ENCODE measurements around the gene CDC20B. TPM values are rescaled to one million over a fixed set of nuclear protein-coding genes. Genes with fewer than 3 reads are reported as not detected.

Gene CDC20B
- polyA plus RNA-seq, 1 of the 3 experiments (the other 2 are of a cell fraction) = 0.03 TPM

DNA sequence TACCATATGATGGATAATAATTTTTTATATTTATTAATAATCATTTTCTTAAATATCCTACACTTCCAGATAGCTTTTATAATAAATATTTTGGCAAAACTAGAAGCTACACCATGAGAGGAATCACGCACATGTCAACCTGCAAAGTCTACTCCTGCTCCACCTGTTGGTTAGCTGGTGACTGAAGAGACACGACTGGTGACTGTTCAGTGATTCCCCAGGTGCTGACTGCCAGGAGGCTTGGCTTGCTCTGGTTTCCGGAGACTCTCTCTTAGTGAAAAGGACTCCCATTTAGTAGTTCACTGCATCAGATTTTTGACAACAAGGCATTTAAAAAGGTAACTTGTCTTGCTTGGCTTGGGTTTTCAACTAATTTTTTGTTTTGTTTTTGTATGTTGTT is 49.6 kb downstream of the CDC20B start:
- Histone ChIP-seq H3K27ac (ENCODE audit: low read depth in 2 of 2, low read length in 1 of 2) (no peak overlapping the region), H3K79me2 (ENCODE audit: insufficient read depth) (no peaks in the 10 kb centered on the region), H3K9ac (no peak overlapping the region), H2AFZ (ENCODE audit: low read depth) (no peak overlapping the region), H3K27me3 (ENCODE audit: insufficient read depth) (peaks cover 8% of the 10 kb centered on the region; the same call in 1 of the 2 replicates), H3K9me2 (peaks cover 3% of the 10 kb centered on the region; the same call in 1 of the 2 replicates), H3K4me1 (ENCODE audit: control insufficient read depth in 1 of 2, insufficient read depth in 2 of 2, low read depth in 1 of 2, low read length in 1 of 2) (no peaks in the 10 kb centered on the region; a peak in 1 of 4 replicates), H4K20me1 (ENCODE audit: insufficient read depth) (no peaks in the 10 kb centered on the region), H3K4me3 (ENCODE audit: low read depth in 2 of 2, low read length in 1 of 2) (no peak overlapping the region), H3K9me3 (no peaks in the 10 kb centered on the region), H3K4me2 (no peak overlapping the region), H3F3A (replicated peaks; ENCODE audit: insufficient read depth) (no peaks in the 10 kb centered on the region), H3K36me3 (replicated peaks in 1 of 2; ENCODE audit: control insufficient read depth in 1 of 2, insufficient read depth in 2 of 2, low read length in 1 of 2) (no peaks in the 10 kb centered on the region)
- CTCF ChIA-PET = no interaction called here
- TF ChIP-seq, protein P1, sequence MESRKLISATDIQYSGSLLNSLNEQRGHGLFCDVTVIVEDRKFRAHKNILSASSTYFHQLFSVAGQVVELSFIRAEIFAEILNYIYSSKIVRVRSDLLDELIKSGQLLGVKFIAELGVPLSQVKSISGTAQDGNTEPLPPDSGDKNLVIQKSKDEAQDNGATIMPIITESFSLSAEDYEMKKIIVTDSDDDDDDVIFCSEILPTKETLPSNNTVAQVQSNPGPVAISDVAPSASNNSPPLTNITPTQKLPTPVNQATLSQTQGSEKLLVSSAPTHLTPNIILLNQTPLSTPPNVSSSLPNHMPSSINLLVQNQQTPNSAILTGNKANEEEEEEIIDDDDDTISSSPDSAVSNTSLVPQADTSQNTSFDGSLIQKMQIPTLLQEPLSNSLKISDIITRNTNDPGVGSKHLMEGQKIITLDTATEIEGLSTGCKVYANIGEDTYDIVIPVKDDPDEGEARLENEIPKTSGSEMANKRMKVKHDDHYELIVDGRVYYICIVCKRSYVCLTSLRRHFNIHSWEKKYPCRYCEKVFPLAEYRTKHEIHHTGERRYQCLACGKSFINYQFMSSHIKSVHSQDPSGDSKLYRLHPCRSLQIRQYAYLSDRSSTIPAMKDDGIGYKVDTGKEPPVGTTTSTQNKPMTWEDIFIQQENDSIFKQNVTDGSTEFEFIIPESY (IDR thresholded peaks at IDR 0.05; ENCODE audit: borderline replicate concordance, low read depth) = no peak
- TF ChIP-seq, protein P2, sequence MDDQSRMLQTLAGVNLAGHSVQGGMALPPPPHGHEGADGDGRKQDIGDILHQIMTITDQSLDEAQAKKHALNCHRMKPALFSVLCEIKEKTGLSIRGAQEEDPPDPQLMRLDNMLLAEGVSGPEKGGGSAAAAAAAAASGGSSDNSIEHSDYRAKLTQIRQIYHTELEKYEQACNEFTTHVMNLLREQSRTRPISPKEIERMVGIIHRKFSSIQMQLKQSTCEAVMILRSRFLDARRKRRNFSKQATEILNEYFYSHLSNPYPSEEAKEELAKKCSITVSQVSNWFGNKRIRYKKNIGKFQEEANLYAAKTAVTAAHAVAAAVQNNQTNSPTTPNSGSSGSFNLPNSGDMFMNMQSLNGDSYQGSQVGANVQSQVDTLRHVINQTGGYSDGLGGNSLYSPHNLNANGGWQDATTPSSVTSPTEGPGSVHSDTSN (IDR thresholded peaks at IDR 0.05) = no peak
- TF ChIP-seq SIN3A (IDR thresholded peaks at IDR 0.05; ENCODE audit: borderline replicate concordance, low read depth, low read length) (no peak), YY1 (IDR thresholded peaks at IDR 0.05; ENCODE audit: low read depth) (no peak), EP300 (IDR thresholded peaks at IDR 0.05; ENCODE audit: borderline replicate concordance in 1 of 2, low read depth in 1 of 2, low read length in 1 of 2) (no peak), ELF1 (IDR thresholded peaks at IDR 0.05) (no peak), RXRA (IDR thresholded peaks at IDR 0.05; ENCODE audit: borderline replicate concordance, low read depth) (no peak), MEF2A (IDR thresholded peaks at IDR 0.05; ENCODE audit: borderline replicate concordance, low read depth) (no peak), NFIC (IDR thresholded peaks at IDR 0.05; ENCODE audit: borderline replicate concordance) (no peak), POLR2AphosphoS5 (IDR thresholded peaks at IDR 0.05; ENCODE audit: low read depth, low read length) (no peak), FOSL2 (IDR thresholded peaks at IDR 0.05; ENCODE audit: borderline replicate concordance, low read depth) (no peak), RCOR1 (IDR thresholded peaks at IDR 0.05; ENCODE audit: low read length) (no peak), TCF12 (IDR thresholded peaks at IDR 0.05) (no peak), EZH2phosphoT487 (IDR thresholded peaks at IDR 0.05; ENCODE audit: borderline replicate concordance, low read depth) (no peak), CHD2 (IDR thresholded peaks at IDR 0.05; ENCODE audit: low read length, partially characterized antibody) (no peak), FOXJ3 (CRISPR knock-in tag; IDR thresholded peaks at IDR 0.05) (no peak)
- TF ChIP-seq, protein P3, sequence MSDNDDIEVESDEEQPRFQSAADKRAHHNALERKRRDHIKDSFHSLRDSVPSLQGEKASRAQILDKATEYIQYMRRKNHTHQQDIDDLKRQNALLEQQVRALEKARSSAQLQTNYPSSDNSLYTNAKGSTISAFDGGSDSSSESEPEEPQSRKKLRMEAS (IDR thresholded peaks at IDR 0.05; ENCODE audit: low read depth) = no peak
- TF ChIP-seq, protein P4, sequence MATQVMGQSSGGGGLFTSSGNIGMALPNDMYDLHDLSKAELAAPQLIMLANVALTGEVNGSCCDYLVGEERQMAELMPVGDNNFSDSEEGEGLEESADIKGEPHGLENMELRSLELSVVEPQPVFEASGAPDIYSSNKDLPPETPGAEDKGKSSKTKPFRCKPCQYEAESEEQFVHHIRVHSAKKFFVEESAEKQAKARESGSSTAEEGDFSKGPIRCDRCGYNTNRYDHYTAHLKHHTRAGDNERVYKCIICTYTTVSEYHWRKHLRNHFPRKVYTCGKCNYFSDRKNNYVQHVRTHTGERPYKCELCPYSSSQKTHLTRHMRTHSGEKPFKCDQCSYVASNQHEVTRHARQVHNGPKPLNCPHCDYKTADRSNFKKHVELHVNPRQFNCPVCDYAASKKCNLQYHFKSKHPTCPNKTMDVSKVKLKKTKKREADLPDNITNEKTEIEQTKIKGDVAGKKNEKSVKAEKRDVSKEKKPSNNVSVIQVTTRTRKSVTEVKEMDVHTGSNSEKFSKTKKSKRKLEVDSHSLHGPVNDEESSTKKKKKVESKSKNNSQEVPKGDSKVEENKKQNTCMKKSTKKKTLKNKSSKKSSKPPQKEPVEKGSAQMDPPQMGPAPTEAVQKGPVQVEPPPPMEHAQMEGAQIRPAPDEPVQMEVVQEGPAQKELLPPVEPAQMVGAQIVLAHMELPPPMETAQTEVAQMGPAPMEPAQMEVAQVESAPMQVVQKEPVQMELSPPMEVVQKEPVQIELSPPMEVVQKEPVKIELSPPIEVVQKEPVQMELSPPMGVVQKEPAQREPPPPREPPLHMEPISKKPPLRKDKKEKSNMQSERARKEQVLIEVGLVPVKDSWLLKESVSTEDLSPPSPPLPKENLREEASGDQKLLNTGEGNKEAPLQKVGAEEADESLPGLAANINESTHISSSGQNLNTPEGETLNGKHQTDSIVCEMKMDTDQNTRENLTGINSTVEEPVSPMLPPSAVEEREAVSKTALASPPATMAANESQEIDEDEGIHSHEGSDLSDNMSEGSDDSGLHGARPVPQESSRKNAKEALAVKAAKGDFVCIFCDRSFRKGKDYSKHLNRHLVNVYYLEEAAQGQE (IDR thresholded peaks at IDR 0.05; ENCODE audit: low read depth, low read length) = no peak
- TF ChIP-seq, protein P5, sequence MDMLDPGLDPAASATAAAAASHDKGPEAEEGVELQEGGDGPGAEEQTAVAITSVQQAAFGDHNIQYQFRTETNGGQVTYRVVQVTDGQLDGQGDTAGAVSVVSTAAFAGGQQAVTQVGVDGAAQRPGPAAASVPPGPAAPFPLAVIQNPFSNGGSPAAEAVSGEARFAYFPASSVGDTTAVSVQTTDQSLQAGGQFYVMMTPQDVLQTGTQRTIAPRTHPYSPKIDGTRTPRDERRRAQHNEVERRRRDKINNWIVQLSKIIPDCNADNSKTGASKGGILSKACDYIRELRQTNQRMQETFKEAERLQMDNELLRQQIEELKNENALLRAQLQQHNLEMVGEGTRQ (IDR thresholded peaks at IDR 0.05; ENCODE audit: borderline replicate concordance, low read depth, low read length) = no peak
- 7% methylated on average over 3 of the region's 3 CpGs for WGBS (ENCODE audit: low lambda C conversion rate)
- no peak for DNase-seq
- POLR2A ChIA-PET = no interaction called here

Measured in SK-N-SH (cell line).